GM21529 (cell line): Measurements from ENCODE around the gene CREBZF.
A peak's percentile ranks its signal among the peaks of the same experiment; 100 is the strongest.
"Not testable (repeated sequence)": the region's sequence is repeated elsewhere in the genome, so short reads cannot be mapped to it uniquely, and the experiment has no call there.

ENCODE experiments used
- ATAC-seq: cut with Tn5 transposase; IDR thresholded peaks from one replicate; pipeline ENCODE4 v1.9.1; 2021; ENCODE audit not compliant: unreplicated experiment

CREBZF gene

GRCh38 chr11:85672105-85672902 lies 7.4 kb upstream of the CREBZF start:
- ATAC-seq = no peak

GRCh38 chr11:85670949-85671663 lies 6.2 kb upstream of the CREBZF start:
- not testable (repeated sequence) for ATAC-seq

GRCh38 chr11:85668157-85668556 lies 3.2 kb upstream of the CREBZF start:
- no peak for ATAC-seq

GRCh38 chr11:85666687-85667086 lies 1.8 kb upstream of the CREBZF start:
- ATAC-seq = no peak

GRCh38 chr11:85665733-85666132 lies 804 bp upstream of the CREBZF start:
- ATAC-seq = no peak

GRCh38 chr11:85663753-85664614 lies 945 bp downstream of the CREBZF start:
- peak; percentile 66 for ATAC-seq

- ATAC-seq = no peak
Observed at GRCh38 chr11:85663080-85663752, 1.7 kb downstream of the CREBZF start.

- no peak for ATAC-seq
Observed at GRCh38 chr11:85661972-85662664, 2.8 kb downstream of the CREBZF start.

GRCh38 chr11:85658180-85658579 lies 6.7 kb downstream of the CREBZF start:
- ATAC-seq = no peak

- ATAC-seq = no peak
Observed at GRCh38 chr11:85656777-85657176, 8.2 kb downstream of the CREBZF start.

- not testable (repeated sequence) for ATAC-seq
Observed at GRCh38 chr11:85654343-85654742, 10.6 kb downstream of the CREBZF start.

- ATAC-seq = no peak
Observed at GRCh38 chr11:85652786-85653447, 12.0 kb downstream of the CREBZF start.

GRCh38 chr11:85651118-85651517 lies 13.8 kb downstream of the CREBZF start:
- no peak for ATAC-seq

GRCh38 chr11:85647604-85648299 lies 17.2 kb downstream of the CREBZF start, which contains the start of gene TMEM126A:
Gene TMEM126A (plus strand): TSS chr11:85647967. CDS start chr11:85650256, 2,289 bp downstream.
- ATAC-seq = peak; percentile 99

- peak; percentile 6 for ATAC-seq
Observed at GRCh38 chr11:85647078-85647477, 17.9 kb downstream of the CREBZF start.

- no peak for ATAC-seq
Observed at GRCh38 chr11:85643191-85643614, 21.7 kb downstream of the CREBZF start.

GRCh38 chr11:85634747-85635146 lies 30.2 kb downstream of the CREBZF start:
- ATAC-seq = no peak

- peak; percentile 7 for ATAC-seq
Observed at GRCh38 chr11:85628771-85629341, 36.1 kb downstream of the CREBZF start.
